OCI-LY1 (cell line): Measurements from ENCODE around the gene MGAT4C.
A peak's percentile ranks its signal among the peaks of the same experiment; 100 is the strongest.

Source experiments
- CTCF ChIP-seq: fragments of 200-600 bp; sonication (generic), shearing (Covaris generic); IDR thresholded peaks from 2 replicates; pipeline ENCODE4 v1.5.1; 2017; ENCODE audit warnings: mild to moderate bottlenecking, antibody characterized with exemption, low read length, moderate library complexity, mixed read lengths
- EZH2 ChIP-seq: fragments of 200-600 bp; sonication (generic), shearing (Covaris generic); IDR thresholded peaks from 2 replicates; pipeline ENCODE4 v1.8.0; 2017; ENCODE audit warnings: borderline replicate concordance, mixed run types, mild to moderate bottlenecking, antibody characterized with exemption, low read length, moderate library complexity, mixed read lengths

GRCh38 chr12:85920324-85920947 lies 335.8 kb downstream of the MGAT4C start:
- no peak for TF ChIP-seq EZH2
- peak; percentile 48 for TF ChIP-seq CTCF
